COLO668 (cell line): ENCODE data around the gene KIF13A.
"Not testable (repeated sequence)": the region's sequence is repeated elsewhere in the genome, so short reads cannot be mapped to it uniquely, and the experiment has no call there.

Experiments used
- DNase-seq: peaks from one replicate; lab custom pipeline; 2025; ENCODE audit not compliant: unreplicated experiment; lab: John Stamatoyannopoulos, UW

KIF13A gene

GRCh38 chr6:17812311-17812710, 175.1 kb downstream of the KIF13A start:
- DNase-seq, result no peak

- no peak for DNase-seq
These were observed 178.8 kb downstream of the KIF13A start for GRCh38 chr6:17808609-17809008.

DNA sequence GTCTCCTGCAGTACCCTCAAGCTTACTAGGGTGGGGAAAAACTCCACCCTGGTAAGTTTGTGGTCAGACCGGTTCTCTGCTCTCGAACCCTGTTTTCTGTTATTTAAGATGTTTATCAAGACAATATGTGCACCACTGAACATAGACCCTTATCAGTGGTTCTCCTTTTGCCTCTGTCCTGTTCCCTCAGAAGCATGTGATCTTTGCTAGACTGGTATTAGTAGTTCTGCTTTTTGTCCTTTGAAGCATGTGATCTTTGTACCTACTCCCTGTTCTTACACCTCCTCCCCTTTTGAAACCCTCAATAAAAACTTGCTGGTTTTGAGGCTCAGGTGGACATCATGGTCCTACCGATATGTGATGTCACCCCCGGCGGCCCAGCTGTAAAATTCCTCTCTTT, 180.0 kb downstream of the KIF13A start:
- DNase-seq, result not testable (repeated sequence)

GRCh38 chr6:17803409-17803808, 184.0 kb downstream of the KIF13A start:
- no peak for DNase-seq

DNA sequence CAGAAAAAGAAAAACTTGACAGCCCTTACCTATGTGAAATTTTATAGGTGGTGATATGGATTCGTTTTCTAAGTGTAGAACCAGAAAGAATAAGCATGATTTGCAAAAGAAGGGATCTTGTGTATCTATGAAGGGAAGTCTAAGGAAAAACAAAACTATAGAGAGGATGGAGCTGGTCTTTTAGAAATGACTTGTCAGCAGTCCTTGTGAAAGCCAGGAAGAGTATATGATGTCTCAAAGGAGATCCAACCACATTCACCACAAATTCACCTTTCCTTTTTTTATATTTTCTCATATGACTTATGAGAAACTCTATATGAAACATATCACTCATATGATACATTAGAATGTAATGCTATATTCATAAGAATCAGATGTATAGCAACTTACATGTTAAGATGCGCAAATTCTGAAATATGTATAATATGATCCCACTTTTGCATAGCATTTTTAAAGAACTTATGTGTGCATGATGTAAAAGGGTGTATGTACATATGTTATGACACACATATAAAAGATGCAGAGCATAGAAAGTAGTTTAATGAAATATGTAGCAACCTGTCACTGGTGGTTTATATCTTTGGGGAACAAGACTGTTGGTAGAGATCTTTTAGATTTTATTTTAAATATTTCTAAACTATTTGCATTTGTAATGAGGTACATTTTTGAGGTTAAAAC, 188.8 kb downstream of the KIF13A start:
- no peak for DNase-seq

DNA sequence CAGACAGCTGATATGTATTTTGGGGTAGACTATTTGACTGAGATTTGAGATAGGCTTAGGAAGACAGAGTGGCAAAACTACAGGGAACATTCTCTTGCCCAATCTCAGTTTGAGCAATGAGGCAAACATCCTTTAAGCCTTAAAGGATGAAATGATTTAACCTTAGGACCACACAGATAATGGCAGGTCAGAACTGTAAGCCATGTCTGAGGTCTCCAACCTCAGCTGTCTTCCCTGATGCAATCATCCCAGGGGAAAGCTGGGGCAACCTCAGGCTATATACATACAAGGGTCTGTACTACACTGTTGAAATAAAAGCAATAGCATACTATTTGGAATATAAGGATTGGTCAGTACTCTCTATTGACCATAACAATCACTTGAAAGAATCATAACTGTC, 196.9 kb downstream of the KIF13A start:
- no peak for DNase-seq

DNA sequence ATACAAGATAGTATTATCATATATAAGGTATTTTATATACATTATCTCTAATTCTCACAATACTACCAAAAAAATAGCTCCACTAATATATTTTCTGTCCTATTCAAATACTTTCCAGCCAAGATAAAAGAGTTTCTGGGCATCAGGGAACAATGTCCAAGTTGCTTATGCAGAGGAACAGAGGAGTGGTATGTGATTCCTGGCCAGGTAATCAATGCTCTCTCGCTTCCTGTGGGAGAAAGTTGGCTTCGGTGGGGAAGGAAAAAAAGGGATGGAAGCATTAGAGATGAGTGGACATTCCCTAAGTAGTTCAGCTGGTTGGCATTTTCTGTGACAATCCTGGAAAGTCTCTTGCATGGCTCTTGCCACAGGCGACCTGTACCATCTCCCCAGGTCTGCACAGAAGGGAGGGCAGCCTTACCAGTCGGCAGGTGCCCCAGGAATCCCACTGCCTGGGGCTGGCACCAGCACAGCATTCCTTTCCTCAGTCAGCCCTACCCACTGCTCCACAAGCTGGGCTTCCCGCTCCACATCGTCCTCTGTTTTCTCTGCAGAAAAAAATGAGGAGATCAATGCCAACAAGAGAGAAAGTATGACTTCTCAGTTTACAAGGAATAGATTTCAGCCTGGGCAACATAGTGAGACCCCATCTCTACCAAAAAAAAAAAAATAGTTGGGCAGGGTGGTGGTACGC, 202.2 kb downstream of the KIF13A start:
- no peak for DNase-seq

DNA sequence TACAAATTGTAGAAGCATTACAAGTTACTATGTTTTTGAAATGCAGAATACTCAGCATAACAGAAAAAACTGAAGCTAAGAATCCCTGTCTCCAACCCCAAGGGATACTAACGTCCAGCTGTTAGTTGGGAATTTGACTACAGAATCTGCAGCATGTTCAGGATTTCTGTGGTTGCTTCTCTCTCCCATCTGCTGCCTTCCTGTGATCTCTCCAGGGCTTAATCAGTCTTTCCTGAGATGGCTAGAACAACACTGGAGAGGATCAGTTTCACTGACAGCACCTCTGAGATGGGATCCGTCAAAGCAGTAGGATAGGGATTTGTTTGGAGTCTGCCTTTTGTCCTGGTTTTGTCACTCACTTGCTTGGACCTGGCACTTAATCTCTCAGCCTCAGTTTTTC, 207.4 kb downstream of the KIF13A start:
- no peak for DNase-seq

DNA sequence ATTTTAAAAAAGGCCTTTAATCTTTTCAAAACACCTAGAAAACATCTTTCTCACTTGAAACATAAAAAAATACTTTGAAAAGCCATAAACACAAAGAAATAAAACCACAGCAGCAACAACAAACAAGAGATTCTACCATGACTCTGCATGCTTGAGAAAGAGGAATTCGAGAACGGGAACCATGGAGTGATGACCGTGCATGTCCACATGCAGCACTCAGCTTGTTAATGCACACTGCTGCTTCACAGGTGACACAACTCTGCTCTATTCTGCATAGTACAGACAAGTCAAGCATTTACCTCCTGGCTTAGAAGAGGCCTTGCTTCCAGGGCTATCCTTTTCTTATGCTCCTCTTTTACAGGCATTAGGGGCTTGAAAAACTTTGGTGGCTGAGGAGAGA, 215.8 kb downstream of the KIF13A start:
- DNase-seq, result no peak

- DNase-seq, result no peak
These were observed 218.6 kb downstream of the KIF13A start for GRCh38 chr6:17768881-17769280.

DNA sequence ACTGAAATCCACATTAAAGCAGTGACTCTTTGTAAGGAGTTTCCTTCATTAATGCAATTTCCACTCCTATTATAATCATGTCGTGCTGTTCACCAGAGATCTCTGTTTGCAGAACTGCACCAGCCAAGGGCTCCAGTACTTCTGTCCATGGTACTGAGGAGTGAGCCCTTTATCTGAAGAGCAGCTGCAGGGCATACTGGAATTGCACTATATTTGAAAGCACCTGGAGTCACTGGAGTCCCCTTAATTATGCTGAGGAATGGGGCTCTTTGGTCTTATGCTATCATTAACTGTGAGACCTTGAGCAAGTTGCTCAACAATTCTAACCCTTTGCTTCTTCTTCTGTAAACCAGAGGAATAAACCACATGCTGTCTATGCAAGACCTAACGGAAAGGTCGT, 219.0 kb downstream of the KIF13A start:
- no peak for DNase-seq

- DNase-seq, result no peak
These were observed 224.8 kb downstream of the KIF13A start for GRCh38 chr6:17762651-17763050.

- no peak for DNase-seq
These were observed 229.3 kb downstream of the KIF13A start for GRCh38 chr6:17758119-17758518.

DNA sequence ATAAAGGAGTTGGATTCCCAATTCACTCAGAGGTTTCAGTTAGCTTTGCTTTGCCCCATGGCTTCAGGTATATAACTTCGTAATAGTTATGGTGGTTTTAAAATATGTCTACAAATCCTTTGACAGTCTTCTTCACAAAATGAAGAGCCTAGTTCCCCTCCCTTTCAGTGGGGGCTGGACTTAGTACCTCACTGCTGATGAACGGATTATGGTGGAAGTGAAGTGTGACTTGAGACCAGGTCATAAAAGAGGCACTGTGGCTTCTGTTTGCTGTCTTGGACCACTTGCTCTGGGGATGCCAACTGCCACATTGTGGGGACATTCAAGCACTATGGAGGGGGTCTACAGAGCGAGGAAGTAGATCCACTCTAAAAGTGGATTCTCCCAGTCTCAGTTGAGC, 233.2 kb downstream of the KIF13A start:
- DNase-seq, result no peak

DNA sequence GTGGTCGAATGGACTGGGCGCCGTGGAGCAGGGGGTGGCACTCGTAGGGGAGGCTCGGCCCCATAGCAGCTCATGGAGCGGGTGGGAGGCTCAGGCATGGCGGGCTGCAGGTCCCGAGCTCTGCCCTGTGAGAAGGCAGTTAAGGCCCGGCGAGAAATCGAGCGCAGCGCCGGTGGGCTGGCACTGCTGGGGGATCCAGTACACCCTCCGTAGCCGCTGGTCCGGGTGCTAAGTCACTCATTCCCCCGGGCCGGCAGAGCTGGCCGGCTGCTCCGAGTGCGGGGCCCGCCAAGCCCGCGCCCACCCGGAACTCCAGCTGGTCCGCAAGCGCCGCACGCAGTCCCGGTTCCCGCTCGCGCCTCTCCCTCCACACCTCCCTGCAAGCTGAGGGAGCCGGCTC, 242.1 kb downstream of the KIF13A start:
- DNase-seq, result not testable (repeated sequence)

DNA sequence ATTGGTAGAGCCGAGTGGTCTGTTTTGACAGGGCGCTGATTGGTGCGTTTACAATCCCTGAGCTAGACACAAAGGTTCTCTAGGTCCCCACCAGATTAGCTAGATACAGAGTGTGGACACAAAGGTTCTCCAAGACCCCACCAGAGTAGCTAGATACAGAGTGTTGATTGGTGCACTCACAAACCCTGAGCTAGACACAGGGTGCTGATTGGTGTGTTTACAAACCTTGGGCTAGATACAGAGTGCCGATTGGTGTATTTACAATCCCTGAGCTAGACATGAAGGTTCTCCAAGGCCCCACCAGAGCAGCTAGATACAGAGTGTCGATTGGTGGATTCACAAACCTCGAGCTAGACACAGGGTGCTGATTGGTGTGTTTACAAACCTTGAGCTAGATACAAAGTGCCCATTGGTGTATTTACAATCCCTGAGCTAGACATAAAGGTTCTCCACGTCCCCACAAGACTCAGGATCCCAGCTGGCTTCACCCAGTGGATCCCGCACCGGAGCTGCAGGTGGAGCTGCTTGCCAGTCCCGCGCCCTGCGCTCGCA, 242.6 kb downstream of the KIF13A start:
- not testable (repeated sequence) for DNase-seq

GRCh38 chr6:17744019-17744756, 243.2 kb downstream of the KIF13A start:
- no peak for DNase-seq

- DNase-seq, result no peak
These were observed 245.9 kb downstream of the KIF13A start for GRCh38 chr6:17741507-17741906.

- DNase-seq, result no peak
These were observed 246.7 kb downstream of the KIF13A start for GRCh38 chr6:17740559-17741220.

GRCh38 chr6:17737704-17738252, 249.7 kb downstream of the KIF13A start:
- no peak for DNase-seq

- DNase-seq, result not testable (repeated sequence)
These were observed 252.1 kb downstream of the KIF13A start for GRCh38 chr6:17735311-17735710.
